ENCODE results near the gene DNMT3B.

DNMT3B gene

GRCh38 chr20:32798046-32798981 lies 36.1 kb downstream of the DNMT3B start:
- peaks cover 95% of the 10 kb centered on the region for H3K36me3 ChIP-seq (ENCODE audit: control insufficient read depth, insufficient read depth, low read length)
- no peaks in the 10 kb centered on the region for H3K9me3 ChIP-seq (ENCODE audit: control insufficient read depth, insufficient read depth, low read length)

GRCh38 chr20:32803092-32803491 lies 40.9 kb downstream of the DNMT3B start:
- no peaks in the 10 kb centered on the region for H3K27me3 ChIP-seq (ENCODE audit: control insufficient read depth, insufficient read depth, low read length)
- peaks cover 98% of the 10 kb centered on the region for H3K36me3 ChIP-seq (ENCODE audit: control insufficient read depth, insufficient read depth, low read length)
- peaks cover 28% of the 10 kb centered on the region for H3K4me1 ChIP-seq (ENCODE audit: control insufficient read depth, insufficient read depth, low read length)

More at GRCh38 chr20:32798046-32798981, 36.1 kb downstream of the DNMT3B start:
- no peaks in the 10 kb centered on the region for H3K27me3 ChIP-seq (ENCODE audit: control insufficient read depth, insufficient read depth, low read length)
- H3K9ac ChIP-seq (ENCODE audit: low read depth, low read length), result no peak overlapping the region
- H3K4me3 ChIP-seq (ENCODE audit: low read depth, low read length), result no peak overlapping the region
- H3K4me1 ChIP-seq (ENCODE audit: control insufficient read depth, insufficient read depth, low read length), result peaks cover 7% of the 10 kb centered on the region

GRCh38 chr20:32804022-32804715 lies 42.0 kb downstream of the DNMT3B start:
- no peak overlapping the region for H3K9ac ChIP-seq (ENCODE audit: low read depth, low read length)
- H3K4me1 ChIP-seq (ENCODE audit: control insufficient read depth, insufficient read depth, low read length), result peaks cover 28% of the 10 kb centered on the region
- no peaks in the 10 kb centered on the region for H3K9me3 ChIP-seq (ENCODE audit: control insufficient read depth, insufficient read depth, low read length)
- no peaks in the 10 kb centered on the region for H3K27me3 ChIP-seq (ENCODE audit: control insufficient read depth, insufficient read depth, low read length)
- peaks cover 94% of the 10 kb centered on the region for H3K36me3 ChIP-seq (ENCODE audit: control insufficient read depth, insufficient read depth, low read length)
- no peak overlapping the region for H3K4me3 ChIP-seq (ENCODE audit: low read depth, low read length)

More at GRCh38 chr20:32803092-32803491, 40.9 kb downstream of the DNMT3B start:
- Histone ChIP-seq H3K9me3 (ENCODE audit: control insufficient read depth, insufficient read depth, low read length) (no peaks in the 10 kb centered on the region), H3K9ac (ENCODE audit: low read depth, low read length) (no peak overlapping the region), H3K4me3 (ENCODE audit: low read depth, low read length) (no peak overlapping the region)

DNA sequence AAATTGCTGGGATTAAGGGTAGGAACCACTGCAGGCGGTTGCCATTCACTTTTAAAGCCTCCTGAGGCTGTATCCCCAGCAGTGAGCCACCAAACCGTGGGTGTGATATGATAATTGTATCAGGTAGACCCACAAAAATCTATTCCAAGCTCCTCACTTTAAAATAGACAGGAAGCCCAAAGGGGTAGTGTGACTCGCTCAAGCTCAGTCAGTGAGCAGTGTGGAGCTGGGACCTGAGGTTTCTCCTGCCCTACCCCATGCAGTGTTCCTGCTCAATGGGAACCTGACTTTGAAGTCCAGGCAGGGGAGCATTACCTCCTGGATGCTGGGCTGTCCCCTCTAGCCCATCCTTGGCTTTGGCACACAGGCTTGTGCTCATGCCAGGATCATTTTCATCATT lies 42.6 kb downstream of the DNMT3B start:
- H3K9me3 ChIP-seq (ENCODE audit: control insufficient read depth, insufficient read depth, low read length), result no peaks in the 10 kb centered on the region
- H3K4me3 ChIP-seq (ENCODE audit: low read depth, low read length), result no peak overlapping the region
- no peak overlapping the region for H3K9ac ChIP-seq (ENCODE audit: low read depth, low read length)
- no peaks in the 10 kb centered on the region for H3K27me3 ChIP-seq (ENCODE audit: control insufficient read depth, insufficient read depth, low read length)
- peaks cover 94% of the 10 kb centered on the region for H3K36me3 ChIP-seq (ENCODE audit: control insufficient read depth, insufficient read depth, low read length)
- peaks cover 28% of the 10 kb centered on the region for H3K4me1 ChIP-seq (ENCODE audit: control insufficient read depth, insufficient read depth, low read length)

- H3K4me3 ChIP-seq (ENCODE audit: low read depth, low read length), result no peak overlapping the region
- H3K9ac ChIP-seq (ENCODE audit: low read depth, low read length), result no peak overlapping the region
- no peaks in the 10 kb centered on the region for H3K9me3 ChIP-seq (ENCODE audit: control insufficient read depth, insufficient read depth, low read length)
- H3K27me3 ChIP-seq (ENCODE audit: control insufficient read depth, insufficient read depth, low read length), result no peaks in the 10 kb centered on the region
- peaks cover 91% of the 10 kb centered on the region for H3K36me3 ChIP-seq (ENCODE audit: control insufficient read depth, insufficient read depth, low read length)
- peaks cover 28% of the 10 kb centered on the region for H3K4me1 ChIP-seq (ENCODE audit: control insufficient read depth, insufficient read depth, low read length)
These were observed 43.5 kb downstream of the DNMT3B start for GRCh38 chr20:32805721-32806120.

DNA sequence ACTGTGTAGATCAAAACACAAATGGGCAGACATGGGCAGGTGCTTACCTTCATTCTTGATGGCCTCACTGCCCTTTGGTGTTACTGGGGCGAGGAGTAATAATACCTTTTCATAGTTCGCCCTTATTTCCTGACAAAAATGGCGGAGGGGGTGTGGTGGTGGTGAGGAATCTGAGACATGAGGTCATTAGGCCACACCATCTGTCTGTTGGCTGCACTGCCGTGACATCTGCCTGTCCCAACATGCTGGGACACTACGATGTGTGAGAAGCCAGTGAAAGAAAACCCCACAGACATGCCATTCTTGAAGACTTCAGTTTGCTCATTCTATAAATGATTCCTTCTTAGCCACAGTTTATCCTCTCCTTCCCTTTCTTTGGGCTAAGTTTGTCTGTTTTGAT lies 44.2 kb downstream of the DNMT3B start:
- Histone ChIP-seq H3K9me3 (ENCODE audit: control insufficient read depth, insufficient read depth, low read length) (no peaks in the 10 kb centered on the region), H3K36me3 (ENCODE audit: control insufficient read depth, insufficient read depth, low read length) (peaks cover 85% of the 10 kb centered on the region), H3K4me1 (ENCODE audit: control insufficient read depth, insufficient read depth, low read length) (peaks cover 28% of the 10 kb centered on the region), H3K9ac (ENCODE audit: low read depth, low read length) (no peak overlapping the region), H3K4me3 (ENCODE audit: low read depth, low read length) (no peak overlapping the region), H3K27me3 (ENCODE audit: control insufficient read depth, insufficient read depth, low read length) (no peaks in the 10 kb centered on the region)

DNA sequence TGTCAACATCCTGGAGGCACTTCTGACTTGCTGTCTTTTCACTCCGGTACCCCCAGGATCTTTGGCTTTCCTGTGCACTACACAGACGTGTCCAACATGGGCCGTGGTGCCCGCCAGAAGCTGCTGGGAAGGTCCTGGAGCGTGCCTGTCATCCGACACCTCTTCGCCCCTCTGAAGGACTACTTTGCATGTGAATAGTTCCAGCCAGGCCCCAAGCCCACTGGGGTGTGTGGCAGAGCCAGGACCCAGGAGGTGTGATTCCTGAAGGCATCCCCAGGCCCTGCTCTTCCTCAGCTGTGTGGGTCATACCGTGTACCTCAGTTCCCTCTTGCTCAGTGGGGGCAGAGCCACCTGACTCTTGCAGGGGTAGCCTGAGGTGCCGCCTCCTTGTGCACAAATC lies 45.5 kb downstream of the DNMT3B start:
- Histone ChIP-seq H3K4me1 (ENCODE audit: control insufficient read depth, insufficient read depth, low read length) (peaks cover 25% of the 10 kb centered on the region), H3K9me3 (ENCODE audit: control insufficient read depth, insufficient read depth, low read length) (no peaks in the 10 kb centered on the region), H3K27me3 (ENCODE audit: control insufficient read depth, insufficient read depth, low read length) (no peaks in the 10 kb centered on the region), H3K36me3 (ENCODE audit: control insufficient read depth, insufficient read depth, low read length) (peaks cover 71% of the 10 kb centered on the region), H3K9ac (ENCODE audit: low read depth, low read length) (no peak overlapping the region), H3K4me3 (ENCODE audit: low read depth, low read length) (no peak overlapping the region)

GRCh38 chr20:32808438-32808837 lies 46.3 kb downstream of the DNMT3B start:
- no peak overlapping the region for H3K9ac ChIP-seq (ENCODE audit: low read depth, low read length)
- peaks cover 20% of the 10 kb centered on the region for H3K4me1 ChIP-seq (ENCODE audit: control insufficient read depth, insufficient read depth, low read length)
- peaks cover 64% of the 10 kb centered on the region for H3K36me3 ChIP-seq (ENCODE audit: control insufficient read depth, insufficient read depth, low read length)
- H3K9me3 ChIP-seq (ENCODE audit: control insufficient read depth, insufficient read depth, low read length), result no peaks in the 10 kb centered on the region
- H3K4me3 ChIP-seq (ENCODE audit: low read depth, low read length), result no peak overlapping the region
- no peaks in the 10 kb centered on the region for H3K27me3 ChIP-seq (ENCODE audit: control insufficient read depth, insufficient read depth, low read length)

DNA sequence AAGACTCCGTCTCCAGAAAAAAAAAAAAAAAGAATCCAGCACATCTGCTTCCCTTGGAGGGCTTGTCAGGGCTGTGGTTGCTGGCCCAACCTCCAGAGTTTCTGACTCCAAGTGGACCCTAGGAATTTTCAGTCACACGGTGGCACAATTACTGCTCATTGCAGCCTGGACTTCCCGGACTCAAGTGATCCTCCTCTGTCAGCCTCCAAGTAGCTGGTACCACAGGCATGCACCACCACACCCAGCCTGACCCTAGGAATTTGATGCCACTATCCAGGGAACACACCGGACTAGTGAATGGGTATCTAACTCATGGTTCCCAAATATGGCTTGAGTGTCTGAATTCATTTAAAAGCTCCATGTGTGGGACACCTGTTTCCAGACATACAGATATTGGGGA lies 47.7 kb downstream of the DNMT3B start:
- no peak overlapping the region for H3K4me3 ChIP-seq (ENCODE audit: low read depth, low read length)
- H3K36me3 ChIP-seq (ENCODE audit: control insufficient read depth, insufficient read depth, low read length), result peaks cover 49% of the 10 kb centered on the region
- peaks cover 17% of the 10 kb centered on the region for H3K4me1 ChIP-seq (ENCODE audit: control insufficient read depth, insufficient read depth, low read length)
- H3K9me3 ChIP-seq (ENCODE audit: control insufficient read depth, insufficient read depth, low read length), result no peaks in the 10 kb centered on the region
- H3K9ac ChIP-seq (ENCODE audit: low read depth, low read length), result no peak overlapping the region
- H3K27me3 ChIP-seq (ENCODE audit: control insufficient read depth, insufficient read depth, low read length), result no peaks in the 10 kb centered on the region

GRCh38 chr20:32810941-32811340 lies 48.8 kb downstream of the DNMT3B start:
- H3K36me3 ChIP-seq (ENCODE audit: control insufficient read depth, insufficient read depth, low read length), result peaks cover 39% of the 10 kb centered on the region
- no peaks in the 10 kb centered on the region for H3K9me3 ChIP-seq (ENCODE audit: control insufficient read depth, insufficient read depth, low read length)
- H3K4me1 ChIP-seq (ENCODE audit: control insufficient read depth, insufficient read depth, low read length), result peaks cover 10% of the 10 kb centered on the region
- H3K27me3 ChIP-seq (ENCODE audit: control insufficient read depth, insufficient read depth, low read length), result no peaks in the 10 kb centered on the region
- no peak overlapping the region for H3K4me3 ChIP-seq (ENCODE audit: low read depth, low read length)
- no peak overlapping the region for H3K9ac ChIP-seq (ENCODE audit: low read depth, low read length)

GRCh38 chr20:32811886-32812285 lies 49.7 kb downstream of the DNMT3B start:
- no peak overlapping the region for H3K9ac ChIP-seq (ENCODE audit: low read depth, low read length)
- H3K36me3 ChIP-seq (ENCODE audit: control insufficient read depth, insufficient read depth, low read length), result peaks cover 30% of the 10 kb centered on the region
- H3K4me3 ChIP-seq (ENCODE audit: low read depth, low read length), result no peak overlapping the region
- H3K9me3 ChIP-seq (ENCODE audit: control insufficient read depth, insufficient read depth, low read length), result no peaks in the 10 kb centered on the region
- no peaks in the 10 kb centered on the region for H3K27me3 ChIP-seq (ENCODE audit: control insufficient read depth, insufficient read depth, low read length)
- H3K4me1 ChIP-seq (ENCODE audit: control insufficient read depth, insufficient read depth, low read length), result peaks cover 7% of the 10 kb centered on the region
